Osteoblast (primary cell): ENCODE data around the gene CYP2A6. TPM values are rescaled to one million over a fixed set of nuclear protein-coding genes. Genes with fewer than 3 reads are reported as not detected.
"Not testable (repeated sequence)": the region's sequence is repeated elsewhere in the genome, so short reads cannot be mapped to it uniquely, and the experiment has no call there.

Experiments used
- DNase-seq: peaks from one replicate; pipeline ENCODE4 v3.0.0; 2011; ENCODE audit warnings: low spot score, mixed read lengths; ENCODE audit not compliant: insufficient read length; ENCODE audit errors: missing footprints
- H2AFZ ChIP-seq: 2 replicates; pipeline ENCODE4 v1.6.0; 2011; ENCODE audit warnings: mild to moderate bottlenecking, low read length
- H3K27ac ChIP-seq: 2 replicates; pipeline ENCODE4 v1.5.1; 2011; ENCODE audit warnings: mild to moderate bottlenecking, low read depth, low read length, moderate library complexity
- H3K27me3 ChIP-seq: 2 replicates; pipeline ENCODE4 v1.6.0; 2012; ENCODE audit warnings: mild to moderate bottlenecking, control low read depth, inconsistent platforms, low read length, moderate library complexity; ENCODE audit not compliant: insufficient read depth
- H3K36me3 ChIP-seq: 2 replicates; pipeline ENCODE4 v1.5.1; 2011; ENCODE audit warnings: mild to moderate bottlenecking, low read length, control low read depth, moderate library complexity; ENCODE audit not compliant: insufficient read depth
- H3K4me1 ChIP-seq: 2 replicates; pipeline ENCODE4 v1.5.1; 2011; ENCODE audit warnings: mild to moderate bottlenecking, low read length, control low read depth, moderate library complexity; ENCODE audit not compliant: insufficient read depth
- H3K4me2 ChIP-seq: 2 replicates; pipeline ENCODE4 v1.6.0; 2011; ENCODE audit warnings: mild to moderate bottlenecking, low read length; ENCODE audit not compliant: insufficient read depth
- H3K4me3 ChIP-seq: fragments of 200-600 bp; sonication (generic); 3 replicates; pipeline ENCODE4 v1.5.1; 2012; ENCODE audit warnings: mild to moderate bottlenecking, low read length, inconsistent platforms; ENCODE audit not compliant: insufficient read depth
- H3K79me2 ChIP-seq: 2 replicates; pipeline ENCODE4 v1.6.0; 2012; ENCODE audit warnings: mild to moderate bottlenecking, low read length, control low read depth, inconsistent platforms; ENCODE audit not compliant: insufficient read depth
- H3K9me3 ChIP-seq: 2 replicates; pipeline ENCODE4 v1.5.1; 2011; ENCODE audit warnings: low read depth, low read length, control low read depth
- H4K20me1 ChIP-seq: 2 replicates; pipeline ENCODE4 v1.6.0; 2012; ENCODE audit warnings: mild to moderate bottlenecking, low read length, control low read depth; ENCODE audit not compliant: insufficient read depth
- CTCF ChIP-seq: IDR thresholded peaks from 2 replicates; pipeline ENCODE4 v1.5.1; 2011; ENCODE audit warnings: mild to moderate bottlenecking, low read depth, low read length, moderate library complexity; ENCODE audit errors: extremely low read depth
- total RNA-seq: library from RNA; depleted of rRNA; stranded (reverse); fragments of >200 nt; gene quantifications from 2 replicates; pipeline ENCODE4 v1.2.3, GENCODE V29; 2012

CYP2A6 gene
- not detected in 2 replicates for total RNA-seq

GRCh38 chr19:40850277-40850676 is at the start of gene CYP2A6:
TSS of gene CYP2A6 (minus strand) at chr19:40850447. CDS start at chr19:40850426, 21 bp downstream.
- H3K9me3 ChIP-seq, H2AFZ ChIP-seq, H4K20me1 ChIP-seq, DNase-seq, H3K4me3 ChIP-seq, H3K27me3 ChIP-seq, H3K27ac ChIP-seq, H3K4me2 ChIP-seq, H3K4me1 ChIP-seq, H3K36me3 ChIP-seq, H3K79me2 ChIP-seq: not testable (repeated sequence)

GRCh38 chr19:40899964-40900363 is 49.7 kb upstream of the CYP2A6 start:
- H4K20me1 ChIP-seq, H3K9me3 ChIP-seq, H3K4me1 ChIP-seq, H3K27me3 ChIP-seq, H3K4me3 ChIP-seq, H3K27ac ChIP-seq, DNase-seq, H2AFZ ChIP-seq, H3K79me2 ChIP-seq, H3K36me3 ChIP-seq, H3K4me2 ChIP-seq: not testable (repeated sequence)

GRCh38 chr19:40896843-40897789 is 46.9 kb upstream of the CYP2A6 start:
- H3K27me3 ChIP-seq, H3K4me2 ChIP-seq, H3K36me3 ChIP-seq, H3K4me3 ChIP-seq, H3K9me3 ChIP-seq, H3K27ac ChIP-seq, H3K4me1 ChIP-seq, H3K79me2 ChIP-seq, H4K20me1 ChIP-seq, H2AFZ ChIP-seq: not testable (repeated sequence)
- DNase-seq: peak; percentile 9

- no peak for DNase-seq
- H3K36me3 ChIP-seq: no peaks in the 10 kb centered on the region
Observed at GRCh38 chr19:40896418-40896796, 46.2 kb upstream of the CYP2A6 start.

GRCh38 chr19:40893112-40893511 is 42.9 kb upstream of the CYP2A6 start:
- H3K4me2 ChIP-seq: no peak overlapping the region
- no peak for TF ChIP-seq CTCF
- H3K27me3 ChIP-seq: no peaks in the 10 kb centered on the region
- H4K20me1 ChIP-seq: no peaks in the 10 kb centered on the region
- H3K4me3 ChIP-seq: no peak overlapping the region
- no peaks in the 10 kb centered on the region for H3K79me2 ChIP-seq
- no peaks in the 10 kb centered on the region for H3K36me3 ChIP-seq
- H3K4me1 ChIP-seq: no peaks in the 10 kb centered on the region
- H3K27ac ChIP-seq: no peak overlapping the region
- no peak for DNase-seq
- H2AFZ ChIP-seq: no peak overlapping the region
- no peaks in the 10 kb centered on the region for H3K9me3 ChIP-seq

More at GRCh38 chr19:40896418-40896796, 46.2 kb upstream of the CYP2A6 start:
- Histone ChIP-seq H3K4me3 (no peak overlapping the region), H3K27me3 (no peaks in the 10 kb centered on the region), H3K27ac (no peak overlapping the region), H3K79me2 (no peaks in the 10 kb centered on the region), H3K4me1 (no peaks in the 10 kb centered on the region), H2AFZ (no peak overlapping the region), H3K9me3 (no peaks in the 10 kb centered on the region), H3K4me2 (no peak overlapping the region), H4K20me1 (no peaks in the 10 kb centered on the region)
- TF ChIP-seq CTCF: no peak
